H9 (cell line): ENCODE data around the gene SOCS3. TPM values are rescaled to one million over a fixed set of nuclear protein-coding genes. Genes with fewer than 3 reads are reported as not detected.

Experiments
- DNase-seq: peaks from one replicate; pipeline ENCODE4 v3.0.0-alpha.2; 2017
- H2AFZ ChIP-seq: one replicate; pipeline ENCODE4 v1.6.1; 2013; ENCODE audit warnings: mild to moderate bottlenecking, low read length, control low read depth, moderate library complexity
- H2AK5ac ChIP-seq: 2 replicates; pipeline ENCODE4 v1.6.1; 2013; ENCODE audit warnings: low read length, control low read depth, mixed read lengths; ENCODE audit not compliant: insufficient read length
- H2BK120ac ChIP-seq: one replicate; pipeline ENCODE4 v1.6.1; 2013; ENCODE audit warnings: low read depth, mild to moderate bottlenecking, low read length, control low read depth, inconsistent platforms; ENCODE audit not compliant: poor library complexity, severe bottlenecking
- H2BK12ac ChIP-seq: 2 replicates; pipeline ENCODE4 v1.6.1; 2013; ENCODE audit warnings: low read length, control low read depth, mixed read lengths, low read depth; ENCODE audit not compliant: insufficient read length
- H2BK15ac ChIP-seq: 2 replicates; pipeline ENCODE4 v1.6.1; 2013; ENCODE audit warnings: low read depth, low read length, control low read depth
- H2BK20ac ChIP-seq: one replicate; pipeline ENCODE4 v1.6.1; 2013; ENCODE audit warnings: low read depth, mild to moderate bottlenecking, low read length, control low read depth, inconsistent platforms; ENCODE audit not compliant: poor library complexity, severe bottlenecking
- H2BK5ac ChIP-seq: 2 replicates; pipeline ENCODE4 v1.6.1; 2013; ENCODE audit warnings: low read length, control low read depth, mixed read lengths; ENCODE audit not compliant: insufficient read length
- H3K14ac ChIP-seq: 2 replicates; pipeline ENCODE4 v1.6.1; 2013; ENCODE audit warnings: low read length, control low read depth; ENCODE audit not compliant: insufficient read depth
- H3K18ac ChIP-seq: 2 replicates; pipeline ENCODE4 v1.6.1; 2013; ENCODE audit warnings: low read depth, mild to moderate bottlenecking, mixed read lengths, low read length, control low read depth; ENCODE audit not compliant: insufficient read length
- H3K23ac ChIP-seq: 2 replicates; pipeline ENCODE4 v1.6.1; 2013; ENCODE audit warnings: low read length, control low read depth, mixed read lengths, low read depth; ENCODE audit not compliant: insufficient read length
- H3K23me2 ChIP-seq: 2 replicates; pipeline ENCODE4 v1.6.1; 2013; ENCODE audit warnings: low read depth, mild to moderate bottlenecking, mixed read lengths, low read length, control low read depth; ENCODE audit not compliant: insufficient read length, poor library complexity, severe bottlenecking
- H3K27ac ChIP-seq: 2 replicates; pipeline ENCODE4 v1.5.1; 2013; ENCODE audit warnings: low read length, control low read depth, mixed read lengths, low read depth; ENCODE audit not compliant: insufficient read length
- H3K27me3 ChIP-seq: 2 replicates; pipeline ENCODE4 v1.6.1; 2013; ENCODE audit warnings: low read length, control low read depth, inconsistent platforms; ENCODE audit not compliant: insufficient read depth
- H3K4ac ChIP-seq: 2 replicates; pipeline ENCODE4 v1.6.1; 2013; ENCODE audit warnings: low read depth, mild to moderate bottlenecking, control low read depth, inconsistent platforms, low read length, moderate library complexity
- H3K4me1 ChIP-seq: 2 replicates; pipeline ENCODE4 v1.6.1; 2013; ENCODE audit warnings: low read length, control low read depth, inconsistent platforms; ENCODE audit not compliant: insufficient read depth
- H3K4me2 ChIP-seq: 2 replicates; pipeline ENCODE4 v1.6.1; 2013; ENCODE audit warnings: low read length, control low read depth, mixed read lengths; ENCODE audit not compliant: insufficient read length, insufficient read depth
- H3K56ac ChIP-seq: 2 replicates; pipeline ENCODE4 v1.6.1; 2013; ENCODE audit warnings: low read depth, mild to moderate bottlenecking, mixed read lengths, low read length, control low read depth; ENCODE audit not compliant: insufficient read length
- H3K79me1 ChIP-seq: 2 replicates; pipeline ENCODE4 v1.6.1; 2013; ENCODE audit warnings: low read depth, mild to moderate bottlenecking, moderate library complexity, low read length, control low read depth, inconsistent platforms; ENCODE audit not compliant: insufficient read depth, poor library complexity, severe bottlenecking
- H3K79me2 ChIP-seq: 2 replicates; pipeline ENCODE4 v1.6.1; 2013; ENCODE audit warnings: low read length, control low read depth, inconsistent platforms; ENCODE audit not compliant: insufficient read depth
- H3K9ac ChIP-seq: 2 replicates; pipeline ENCODE4 v1.6.1; 2013; ENCODE audit warnings: low read length, control low read depth, mixed read lengths; ENCODE audit not compliant: insufficient read length; ENCODE audit errors: extremely low read depth
- H3K9me3 ChIP-seq: one replicate; pipeline ENCODE4 v1.6.1; 2013; ENCODE audit warnings: low read depth, low read length, inconsistent platforms; ENCODE audit not compliant: control insufficient read depth
- H3T11ph ChIP-seq: one replicate; pipeline ENCODE4 v1.6.1; 2013; ENCODE audit warnings: mild to moderate bottlenecking, low read length, control low read depth, inconsistent platforms
- H4K20me1 ChIP-seq: one replicate; pipeline ENCODE4 v1.6.1; 2013; ENCODE audit not compliant: control insufficient read depth, insufficient read length, insufficient read depth
- H4K5ac ChIP-seq: 2 replicates; pipeline ENCODE4 v1.6.1; 2013; ENCODE audit warnings: low read depth, mild to moderate bottlenecking, mixed read lengths, low read length, control low read depth; ENCODE audit not compliant: insufficient read length
- H4K8ac ChIP-seq: replicated peaks from 2 replicates; pipeline ENCODE4 v1.6.1; 2013; ENCODE audit warnings: low read length, control low read depth, mixed read lengths, low read depth; ENCODE audit not compliant: insufficient read length
- H4K91ac ChIP-seq: 2 replicates; pipeline ENCODE4 v1.6.1; 2013; ENCODE audit warnings: low read depth, mild to moderate bottlenecking, moderate library complexity, mixed read lengths, low read length, control low read depth; ENCODE audit not compliant: insufficient read length
- H3K27ac Mint-ChIP-seq, 3 experiments: 2 replicates in 2 of 3; 3 replicates in 1 of 3; pipeline ENCODE4 v1.8.0; 2020 to 2021; ENCODE audit warnings: mixed read lengths in 3 of 3, mild to moderate bottlenecking in 1 of 3, moderate library complexity in 1 of 3
- H3K27me3 Mint-ChIP-seq: 2 replicates; pipeline ENCODE4 v1.8.0; 2021; ENCODE audit warnings: low read depth, mild to moderate bottlenecking, moderate library complexity, mixed read lengths
- H3K36me3 Mint-ChIP-seq, 3 experiments: 2 replicates in 2 of 3; 3 replicates in 1 of 3; pipeline ENCODE4 v1.8.0; 2020 to 2021; ENCODE audit warnings: low read depth in 3 of 3, mixed read lengths in 3 of 3; ENCODE audit not compliant: insufficient read depth in 1 of 3
- H3K4me1 Mint-ChIP-seq, 2 experiments: 2 replicates each; pipeline ENCODE4 v1.8.0; 2020; ENCODE audit warnings: mixed read lengths in 2 of 2
- H3K4me3 Mint-ChIP-seq, 2 experiments: 2 replicates in 1 of 2; 3 replicates in 1 of 2; pipeline ENCODE4 v1.8.0; 2020 to 2021; ENCODE audit warnings: mild to moderate bottlenecking in 2 of 2, mixed read lengths in 2 of 2, moderate library complexity in 1 of 2
- H3K9me3 Mint-ChIP-seq, 2 experiments: 2 replicates in 1 of 2; 3 replicates in 1 of 2; pipeline ENCODE4 v1.8.0; 2020; ENCODE audit warnings: mild to moderate bottlenecking in 2 of 2, mixed read lengths in 2 of 2, moderate library complexity in 1 of 2
- WGBS: extraction: QIAGEN DNeasy Blood & Tissue Kit; methylation state at CpG from one replicate; pipeline ENCODE4 v1.1.7; 2013; ENCODE audit warnings: missing lambda C conversion rate, low lambda C conversion rate, mixed read lengths; ENCODE audit not compliant: insufficient read length; ENCODE audit errors: extremely low coverage; 5-methylcytosine and 5-hydroxymethylcytosine counted together
- total RNA-seq: library from RNA; stranded (reverse); gene quantifications from 2 replicates; pipeline ENCODE4 v1.2.1, GENCODE V29; 2021
- TF ChIP-seq, protein P1 (sequence below): fragments of 200-600 bp; sonication (generic); conservative IDR thresholded peaks from 3 replicates; pipeline ENCODE4 v1.8.0; 2021; ENCODE audit warnings: antibody characterized with exemption, mild to moderate bottlenecking

The SOCS3 gene
- total RNA-seq, 1 experiment from 2014 or later = 9.5 TPM

GRCh38 chr17:78347453-78347852, 12.4 kb downstream of the SOCS3 start:
- H3K79me1 ChIP-seq = no peaks in the 10 kb centered on the region
- no peaks in the 10 kb centered on the region for H3K27me3 ChIP-seq
- no peaks in the 10 kb centered on the region for H4K20me1 ChIP-seq
- H3K23ac ChIP-seq = no peak overlapping the region
- no peak overlapping the region for H3T11ph ChIP-seq
- Mint-ChIP-seq H3K4me3 (no peak overlapping the region), H3K9me3 (no peaks in the 10 kb centered on the region), H3K4me1 (peaks cover 22 to 26% of the 10 kb centered on the region in 2 experiments), H3K27me3 (peaks cover 45% of the 10 kb centered on the region), H3K36me3 (no peaks in the 10 kb centered on the region), H3K27ac (no peak overlapping the region)
- no peak overlapping the region for H3K9ac ChIP-seq
- H3K23me2 ChIP-seq = no peaks in the 10 kb centered on the region
- H2BK120ac ChIP-seq = no peak overlapping the region
- no peak for DNase-seq
- no peak overlapping the region for H3K27ac ChIP-seq
- H2AK5ac ChIP-seq = no peak overlapping the region
- no peak overlapping the region for H3K4me2 ChIP-seq
- no peak overlapping the region; the same call in 1 of the 2 replicates for H3K14ac ChIP-seq
- no peak overlapping the region for H4K8ac ChIP-seq
- H4K5ac ChIP-seq = no peak overlapping the region
- no peak overlapping the region for H2BK20ac ChIP-seq
- WGBS = no CpG with 5 or more reads among the region's 3 CpGs
- H3K4ac ChIP-seq = no peak overlapping the region
- H3K56ac ChIP-seq = no peak overlapping the region
- no peak overlapping the region for H2BK15ac ChIP-seq
- no peaks in the 10 kb centered on the region for H3K9me3 ChIP-seq
- no peak overlapping the region for H2BK12ac ChIP-seq
- H3K79me2 ChIP-seq = no peaks in the 10 kb centered on the region
- H3K4me1 ChIP-seq = no peaks in the 10 kb centered on the region; the same call in 1 of the 2 replicates
- no peak overlapping the region for H4K91ac ChIP-seq
- H2BK5ac ChIP-seq = no peak overlapping the region
- no peak overlapping the region for H2AFZ ChIP-seq
- TF ChIP-seq, protein P1, sequence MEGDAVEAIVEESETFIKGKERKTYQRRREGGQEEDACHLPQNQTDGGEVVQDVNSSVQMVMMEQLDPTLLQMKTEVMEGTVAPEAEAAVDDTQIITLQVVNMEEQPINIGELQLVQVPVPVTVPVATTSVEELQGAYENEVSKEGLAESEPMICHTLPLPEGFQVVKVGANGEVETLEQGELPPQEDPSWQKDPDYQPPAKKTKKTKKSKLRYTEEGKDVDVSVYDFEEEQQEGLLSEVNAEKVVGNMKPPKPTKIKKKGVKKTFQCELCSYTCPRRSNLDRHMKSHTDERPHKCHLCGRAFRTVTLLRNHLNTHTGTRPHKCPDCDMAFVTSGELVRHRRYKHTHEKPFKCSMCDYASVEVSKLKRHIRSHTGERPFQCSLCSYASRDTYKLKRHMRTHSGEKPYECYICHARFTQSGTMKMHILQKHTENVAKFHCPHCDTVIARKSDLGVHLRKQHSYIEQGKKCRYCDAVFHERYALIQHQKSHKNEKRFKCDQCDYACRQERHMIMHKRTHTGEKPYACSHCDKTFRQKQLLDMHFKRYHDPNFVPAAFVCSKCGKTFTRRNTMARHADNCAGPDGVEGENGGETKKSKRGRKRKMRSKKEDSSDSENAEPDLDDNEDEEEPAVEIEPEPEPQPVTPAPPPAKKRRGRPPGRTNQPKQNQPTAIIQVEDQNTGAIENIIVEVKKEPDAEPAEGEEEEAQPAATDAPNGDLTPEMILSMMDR = no peak
- no peak overlapping the region for H3K18ac ChIP-seq
